GM21825 (cell line): ENCODE measurements around the gene ZBTB22.

Experiments used
- ATAC-seq: cut with Tn5 transposase; IDR thresholded peaks from one replicate; pipeline ENCODE4 v1.9.1; 2021; ENCODE audit warnings: mild to moderate bottlenecking, moderate library complexity; ENCODE audit not compliant: unreplicated experiment

ZBTB22 gene

GRCh38 chr6:33330736-33331135 lies 13.2 kb upstream of the ZBTB22 start:
- ATAC-seq = no peak

GRCh38 chr6:33329058-33329457 lies 11.5 kb upstream of the ZBTB22 start:
- no peak for ATAC-seq

GRCh38 chr6:33324125-33324524 lies 6.6 kb upstream of the ZBTB22 start:
- no peak for ATAC-seq

- no peak for ATAC-seq
Observed at GRCh38 chr6:33323623-33323948, 6.0 kb upstream of the ZBTB22 start.

- no peak for ATAC-seq
Observed at GRCh38 chr6:33321227-33321626, 3.7 kb upstream of the ZBTB22 start.

- ATAC-seq = no peak
Observed at GRCh38 chr6:33320315-33321181, 3.0 kb upstream of the ZBTB22 start.

- no peak for ATAC-seq
Observed at GRCh38 chr6:33319939-33320314, 2.4 kb upstream of the ZBTB22 start.

- ATAC-seq = no peak
Observed at GRCh38 chr6:33318426-33319073, 1.0 kb upstream of the ZBTB22 start.

GRCh38 chr6:33317419-33317668 lies 200 bp downstream of the ZBTB22 start:
- ATAC-seq = no peak

- no peak for ATAC-seq
Observed at GRCh38 chr6:33316603-33317418, 733 bp downstream of the ZBTB22 start.

- ATAC-seq = no peak
Observed at GRCh38 chr6:33315793-33316602, 1.5 kb downstream of the ZBTB22 start.

- ATAC-seq = no peak
Observed at GRCh38 chr6:33314943-33315792, 2.4 kb downstream of the ZBTB22 start.

GRCh38 chr6:33314515-33314942 lies 3.0 kb downstream of the ZBTB22 start:
- no peak for ATAC-seq

GRCh38 chr6:33313709-33314514 lies 3.6 kb downstream of the ZBTB22 start, which contains the start of gene TAPBP:
TSS of gene TAPBP (minus strand) at chr6:33314078. CDS start at chr6:33314041, 37 bp downstream.
- peak; percentile 39 for ATAC-seq

- ATAC-seq = no peak
Observed at GRCh38 chr6:33313105-33313708, 4.3 kb downstream of the ZBTB22 start.

GRCh38 chr6:33312361-33313104 lies 5.0 kb downstream of the ZBTB22 start:
- peak; percentile 27 for ATAC-seq

- no peak for ATAC-seq
Observed at GRCh38 chr6:33306356-33306755, 11.2 kb downstream of the ZBTB22 start.

GRCh38 chr6:33305052-33305451 lies 12.5 kb downstream of the ZBTB22 start:
- no peak for ATAC-seq
